SK-N-SH treated with all-trans-retinoic acid at 6 μM for 48 hours (cell line): ENCODE results near the gene TREML4.

ENCODE experiments used
- ATAC-seq: fragments of 200-7000 bp; cut with Tn5 transposase; 3 replicates; pipeline ENCODE4 v1.9.1; 2020; ENCODE audit warnings: mild to moderate bottlenecking, moderate library complexity
- ARNTL ChIP-seq: fragments of 450-650 bp; formaldehyde crosslinking; IDR thresholded peaks from 2 replicates; pipeline ENCODE4 v1.5.0; 2020; ENCODE audit warnings: low read depth, mild to moderate bottlenecking, moderate library complexity, borderline replicate concordance
- BACH2 ChIP-seq: fragments of 250-450 bp; sonication (Bioruptor Pico); IDR thresholded peaks from 2 replicates; pipeline ENCODE4 v1.9.0; 2021; ENCODE audit warnings: mild to moderate bottlenecking, borderline replicate concordance
- CREB5 ChIP-seq: fragments of 250-450 bp; sonication (Bioruptor Pico); IDR thresholded peaks from 2 replicates; pipeline ENCODE4 v1.5.1; 2020; ENCODE audit warnings: low read depth, mild to moderate bottlenecking, moderate library complexity
- CSDC2 ChIP-seq: fragments of 250-450 bp; sonication (Bioruptor Pico); IDR thresholded peaks from 2 replicates; pipeline ENCODE4 v1.5.0; 2020; ENCODE audit warnings: mild to moderate bottlenecking, moderate library complexity
- CSRNP3 ChIP-seq: fragments of 250-450 bp; sonication (Bioruptor Pico); IDR thresholded peaks from 2 replicates; pipeline ENCODE4 v1.5.1; 2021; ENCODE audit warnings: mild to moderate bottlenecking, moderate library complexity
- GLIS3 ChIP-seq: fragments of 250-450 bp; sonication (Bioruptor Pico); IDR thresholded peaks from 2 replicates; pipeline ENCODE4 v1.5.0; 2020; ENCODE audit warnings: mild to moderate bottlenecking, moderate library complexity
- ISL1 ChIP-seq: fragments of 250-450 bp; sonication (Bioruptor Pico); IDR thresholded peaks from 2 replicates; pipeline ENCODE4 v2.1.2; 2022; ENCODE audit warnings: mild to moderate bottlenecking, moderate library complexity
- OSR1 ChIP-seq: fragments of 250-450 bp; sonication (Bioruptor Pico); IDR thresholded peaks from 2 replicates; pipeline ENCODE4 v1.8.0; 2022; ENCODE audit warnings: moderate library complexity, mild to moderate bottlenecking, inconsistent platforms
- PATZ1 ChIP-seq: fragments of 250-450 bp; sonication (Bioruptor Pico); IDR thresholded peaks from 2 replicates; pipeline ENCODE4 v1.8.0; 2020; ENCODE audit warnings: mild to moderate bottlenecking, moderate library complexity, borderline replicate concordance
- PPARA ChIP-seq: fragments of 250-450 bp; sonication (Bioruptor Pico); IDR thresholded peaks from 2 replicates; pipeline ENCODE4 v1.5.0; 2020; ENCODE audit warnings: mild to moderate bottlenecking, borderline replicate concordance
- SNAI2 ChIP-seq: fragments of 250-450 bp; sonication (Bioruptor Pico); IDR thresholded peaks from 2 replicates; pipeline ENCODE4 v1.5.0; 2020; ENCODE audit warnings: mild to moderate bottlenecking, moderate library complexity
- TCF4 ChIP-seq: fragments of 250-450 bp; sonication (Bioruptor Pico); IDR thresholded peaks from 2 replicates; pipeline ENCODE4 v1.8.0; 2021; ENCODE audit warnings: mild to moderate bottlenecking, moderate library complexity, borderline replicate concordance
- ZC3H10 ChIP-seq: fragments of 250-450 bp; sonication (Bioruptor Pico); IDR thresholded peaks from 2 replicates; pipeline ENCODE4 v1.5.1; 2021; ENCODE audit warnings: mild to moderate bottlenecking, moderate library complexity
- ZFP3 ChIP-seq: fragments of 250-450 bp; sonication (Bioruptor Pico); IDR thresholded peaks from 2 replicates; pipeline ENCODE4 v1.5.0; 2020; ENCODE audit warnings: mild to moderate bottlenecking, moderate library complexity
- ZFP30 ChIP-seq: fragments of 450-650 bp; formaldehyde crosslinking; IDR thresholded peaks from 2 replicates; pipeline ENCODE4 v1.5.0; 2022; ENCODE audit warnings: mild to moderate bottlenecking, moderate library complexity
- ZNF565 ChIP-seq: fragments of 450-650 bp; formaldehyde crosslinking; conservative IDR thresholded peaks from 2 replicates; pipeline ENCODE4 v1.5.0; 2020; ENCODE audit warnings: low read depth, mild to moderate bottlenecking, moderate library complexity
- ZNF70 ChIP-seq: fragments of 450-650 bp; formaldehyde crosslinking; IDR thresholded peaks from 2 replicates; pipeline ENCODE4 v1.5.0; 2020; ENCODE audit warnings: mild to moderate bottlenecking, moderate library complexity
- ZNF8 ChIP-seq: fragments of 450-650 bp; formaldehyde crosslinking; IDR thresholded peaks from 2 replicates; pipeline ENCODE4 v1.5.0; 2020; ENCODE audit warnings: mild to moderate bottlenecking, moderate library complexity
- TF ChIP-seq, protein P1 (sequence below): fragments of 250-450 bp; sonication (Bioruptor Pico); IDR thresholded peaks from 2 replicates; pipeline ENCODE4 v1.8.0; 2021; ENCODE audit warnings: low read depth, mild to moderate bottlenecking, moderate library complexity, borderline replicate concordance
- TF ChIP-seq, protein P2 (sequence below): fragments of 250-450 bp; sonication (Bioruptor Pico); IDR thresholded peaks from 2 replicates; pipeline ENCODE4 v1.5.0; 2020; ENCODE audit warnings: mild to moderate bottlenecking, moderate library complexity

The TREML4 gene

DNA sequence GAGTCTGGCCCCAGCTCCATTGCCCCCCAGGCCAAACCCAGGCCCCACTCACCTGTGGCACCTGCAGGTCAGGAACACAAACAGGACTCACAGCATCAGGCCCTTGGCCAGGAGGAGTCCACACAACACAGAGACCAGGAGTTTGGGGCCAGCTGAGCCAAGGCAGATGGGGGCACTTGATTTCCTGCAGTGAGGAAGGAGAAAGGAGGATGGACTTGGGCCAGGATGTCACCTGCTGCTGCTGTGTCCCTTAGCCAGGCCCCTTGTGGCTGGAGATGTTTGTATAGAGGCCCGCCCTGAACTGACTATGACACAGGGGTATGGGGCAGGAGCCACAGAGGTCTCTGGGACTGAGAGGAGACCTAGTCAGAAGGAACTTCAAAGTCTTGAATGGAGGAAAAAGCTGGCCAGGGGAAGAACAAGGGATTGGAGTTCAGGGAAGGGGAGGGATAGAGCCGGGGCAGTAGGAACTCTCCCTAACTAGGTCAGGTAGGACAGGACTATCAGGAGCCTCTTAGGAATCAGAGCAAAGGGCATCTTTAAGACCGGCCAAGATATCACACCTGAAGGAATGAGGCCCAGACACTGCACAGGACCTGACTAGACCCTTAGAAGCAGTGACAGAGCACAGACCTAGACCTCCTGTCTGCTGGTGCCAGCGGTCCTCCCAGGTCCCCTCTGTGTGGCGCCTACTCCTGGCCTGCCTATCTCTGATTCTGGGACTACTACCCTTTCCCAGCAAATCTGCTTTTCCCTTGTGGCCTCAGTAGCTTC, 18.4 kb upstream of the TREML4 start (continued):
- TF ChIP-seq, protein P1, sequence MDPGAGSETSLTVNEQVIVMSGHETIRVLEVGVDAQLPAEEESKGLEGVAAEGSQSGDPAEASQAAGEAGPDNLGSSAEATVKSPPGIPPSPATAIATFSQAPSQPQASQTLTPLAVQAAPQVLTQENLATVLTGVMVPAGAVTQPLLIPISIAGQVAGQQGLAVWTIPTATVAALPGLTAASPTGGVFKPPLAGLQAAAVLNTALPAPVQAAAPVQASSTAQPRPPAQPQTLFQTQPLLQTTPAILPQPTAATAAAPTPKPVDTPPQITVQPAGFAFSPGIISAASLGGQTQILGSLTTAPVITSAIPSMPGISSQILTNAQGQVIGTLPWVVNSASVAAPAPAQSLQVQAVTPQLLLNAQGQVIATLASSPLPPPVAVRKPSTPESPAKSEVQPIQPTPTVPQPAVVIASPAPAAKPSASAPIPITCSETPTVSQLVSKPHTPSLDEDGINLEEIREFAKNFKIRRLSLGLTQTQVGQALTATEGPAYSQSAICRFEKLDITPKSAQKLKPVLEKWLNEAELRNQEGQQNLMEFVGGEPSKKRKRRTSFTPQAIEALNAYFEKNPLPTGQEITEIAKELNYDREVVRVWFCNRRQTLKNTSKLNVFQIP: no peak
- TF ChIP-seq ARNTL (CRISPR knock-in tag): no peak
- no peak for TF ChIP-seq PATZ1 (CRISPR knock-in tag)
- TF ChIP-seq ZNF8 (CRISPR knock-in tag): no peak
- no peak for TF ChIP-seq OSR1 (CRISPR knock-in tag)
- no peak for TF ChIP-seq ZFP3
- no peak for TF ChIP-seq ISL1 (CRISPR knock-in tag)
- TF ChIP-seq, all 23 proteins: peak for 0

- ATAC-seq: no peak
- TF ChIP-seq CSDC2 (CRISPR knock-in tag): no peak
- no peak for TF ChIP-seq SNAI2 (CRISPR knock-in tag)
- no peak for TF ChIP-seq ARNTL (CRISPR knock-in tag)
- TF ChIP-seq ISL1 (CRISPR knock-in tag): no peak
- TF ChIP-seq, protein P2, sequence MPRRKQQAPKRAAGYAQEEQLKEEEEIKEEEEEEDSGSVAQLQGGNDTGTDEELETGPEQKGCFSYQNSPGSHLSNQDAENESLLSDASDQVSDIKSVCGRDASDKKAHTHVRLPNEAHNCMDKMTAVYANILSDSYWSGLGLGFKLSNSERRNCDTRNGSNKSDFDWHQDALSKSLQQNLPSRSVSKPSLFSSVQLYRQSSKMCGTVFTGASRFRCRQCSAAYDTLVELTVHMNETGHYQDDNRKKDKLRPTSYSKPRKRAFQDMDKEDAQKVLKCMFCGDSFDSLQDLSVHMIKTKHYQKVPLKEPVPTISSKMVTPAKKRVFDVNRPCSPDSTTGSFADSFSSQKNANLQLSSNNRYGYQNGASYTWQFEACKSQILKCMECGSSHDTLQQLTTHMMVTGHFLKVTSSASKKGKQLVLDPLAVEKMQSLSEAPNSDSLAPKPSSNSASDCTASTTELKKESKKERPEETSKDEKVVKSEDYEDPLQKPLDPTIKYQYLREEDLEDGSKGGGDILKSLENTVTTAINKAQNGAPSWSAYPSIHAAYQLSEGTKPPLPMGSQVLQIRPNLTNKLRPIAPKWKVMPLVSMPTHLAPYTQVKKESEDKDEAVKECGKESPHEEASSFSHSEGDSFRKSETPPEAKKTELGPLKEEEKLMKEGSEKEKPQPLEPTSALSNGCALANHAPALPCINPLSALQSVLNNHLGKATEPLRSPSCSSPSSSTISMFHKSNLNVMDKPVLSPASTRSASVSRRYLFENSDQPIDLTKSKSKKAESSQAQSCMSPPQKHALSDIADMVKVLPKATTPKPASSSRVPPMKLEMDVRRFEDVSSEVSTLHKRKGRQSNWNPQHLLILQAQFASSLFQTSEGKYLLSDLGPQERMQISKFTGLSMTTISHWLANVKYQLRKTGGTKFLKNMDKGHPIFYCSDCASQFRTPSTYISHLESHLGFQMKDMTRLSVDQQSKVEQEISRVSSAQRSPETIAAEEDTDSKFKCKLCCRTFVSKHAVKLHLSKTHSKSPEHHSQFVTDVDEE (CRISPR knock-in tag): no peak
- TF ChIP-seq ZNF565 (CRISPR knock-in tag): no peak
- TF ChIP-seq PPARA: no peak
- no peak for TF ChIP-seq ZC3H10 (CRISPR knock-in tag)
Measured at GRCh38 chr6:41214559-41215238, 13.4 kb upstream of the TREML4 start.

GRCh38 chr6:41215777-41216176, 12.4 kb upstream of the TREML4 start:
- ATAC-seq: no peak
- TF ChIP-seq ZNF565 (CRISPR knock-in tag) (no peak), TCF4 (CRISPR knock-in tag) (no peak), ZC3H10 (CRISPR knock-in tag) (no peak)

DNA sequence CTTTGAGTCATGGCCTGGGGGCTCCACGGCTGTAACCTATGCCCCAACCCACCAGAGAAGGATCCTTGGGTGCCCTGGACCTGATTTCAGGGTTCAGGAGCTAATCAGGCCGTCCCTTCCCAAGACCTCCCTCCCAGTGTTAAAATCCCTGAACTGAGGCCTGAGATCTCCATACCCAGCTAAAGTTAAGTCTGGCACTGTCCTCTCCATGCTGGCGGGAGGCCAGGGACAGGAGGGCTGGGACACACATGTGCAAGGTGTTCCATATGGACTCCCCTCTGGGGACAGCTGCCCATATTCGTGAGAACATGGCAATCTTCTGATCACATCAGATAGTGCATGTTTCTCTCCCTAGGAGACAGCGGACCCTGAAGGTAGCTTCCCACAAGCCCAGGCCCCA, 11.5 kb upstream of the TREML4 start:
- TF ChIP-seq ZNF70: no peak
- TF ChIP-seq TCF4 (CRISPR knock-in tag): no peak
- no peak for TF ChIP-seq CSRNP3 (CRISPR knock-in tag)
- TF ChIP-seq GLIS3 (CRISPR knock-in tag): no peak
- TF ChIP-seq ARNTL (CRISPR knock-in tag): no peak
- TF ChIP-seq ZFP30 (CRISPR knock-in tag): no peak
- no peak for TF ChIP-seq CREB5
- no peak for TF ChIP-seq ZC3H10 (CRISPR knock-in tag)
- no peak for TF ChIP-seq BACH2 (CRISPR knock-in tag)
- TF ChIP-seq, all 23 proteins: peak for 0

More for the DNA sequence above, 11.5 kb upstream of the TREML4 start:
- no peak for ATAC-seq
